Skeletal muscle tissue (tissue), 4 donors: ENCODE measurements around the gene ADARB1. TPM values are rescaled to one million over a fixed set of nuclear protein-coding genes. Genes with fewer than 3 reads are reported as not detected.

Experiments
- H3K27ac ChIP-seq: one replicate; pipeline ENCODE4 v1.7.0; 2013; ENCODE audit warnings: mild to moderate bottlenecking, low read depth, low read length, inconsistent platforms
- H3K27me3 ChIP-seq, 3 donors: one replicate each; pipeline ENCODE4 v1.7.0; 2013; ENCODE audit warnings: low read length in 3 of 3; ENCODE audit not compliant: control insufficient read depth in 3 of 3, insufficient read depth in 3 of 3
- H3K36me3 ChIP-seq, 3 donors: one replicate each; pipeline ENCODE4 v1.7.0; 2013; ENCODE audit warnings: low read length in 3 of 3; ENCODE audit not compliant: control insufficient read depth in 3 of 3, insufficient read depth in 3 of 3
- H3K4me1 ChIP-seq, 3 donors: one replicate each; pipeline ENCODE4 v1.7.0; 2013; ENCODE audit warnings: low read length in 3 of 3, mild to moderate bottlenecking in 3 of 3; ENCODE audit not compliant: control insufficient read depth in 3 of 3, insufficient read depth in 3 of 3
- H3K4me3 ChIP-seq, 3 donors: one replicate each; pipeline ENCODE4 v1.7.0; 2013; ENCODE audit warnings: low read length in 3 of 3
- H3K9ac ChIP-seq, 3 donors: one replicate each; pipeline ENCODE4 v1.7.0; 2013; ENCODE audit warnings: low read length in 3 of 3, mild to moderate bottlenecking in 3 of 3, moderate library complexity in 2 of 3, low read depth in 1 of 3
- H3K9me3 ChIP-seq, 3 donors: one replicate each; pipeline ENCODE4 v1.7.0; 2013; ENCODE audit warnings: low read length in 3 of 3; ENCODE audit not compliant: control insufficient read depth in 3 of 3
- total RNA-seq: library from RNA; depleted of rRNA; stranded (reverse); fragments of >200 nt; gene quantifications from one replicate; pipeline ENCODE4 v1.2.3, GENCODE V29; 2014
- donor health status: Osteomylitis.

Gene ADARB1
- total RNA-seq, 1 donor from 2014 or later = 16.2 TPM

DNA sequence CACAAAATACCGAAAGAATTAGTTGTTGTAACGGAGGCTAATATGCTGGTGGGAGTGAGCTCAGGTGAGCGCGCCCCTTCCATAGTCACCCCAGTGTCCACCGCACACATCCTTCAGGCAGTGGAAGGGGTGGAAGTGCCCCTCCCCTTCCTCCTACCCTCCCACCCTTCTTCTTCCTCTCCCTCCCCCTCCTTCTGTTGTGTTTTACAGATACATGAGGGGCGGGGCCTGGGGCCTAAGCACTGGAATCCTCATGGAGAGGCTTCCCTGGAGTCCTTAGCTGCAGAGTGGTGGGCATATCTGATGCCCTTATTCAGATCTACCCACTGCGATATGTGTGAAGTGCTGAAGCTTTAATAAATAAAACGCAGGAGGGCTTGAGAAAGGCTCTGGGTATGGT, 10.3 kb upstream of the ADARB1 start:
- Histone ChIP-seq H3K4me1 (peaks cover 0 to 5% (median 3%) of the 10 kb centered on the region in 3 donors), H3K9me3 (peaks cover 0 to 6% (median 0%) of the 10 kb centered on the region in 3 donors), H3K36me3 (no peaks in the 10 kb centered on the region), H3K27me3 (no peaks in the 10 kb centered on the region), H3K27ac (no peak overlapping the region), H3K9ac (no peak overlapping the region), H3K4me3 (no peak overlapping the region)

DNA sequence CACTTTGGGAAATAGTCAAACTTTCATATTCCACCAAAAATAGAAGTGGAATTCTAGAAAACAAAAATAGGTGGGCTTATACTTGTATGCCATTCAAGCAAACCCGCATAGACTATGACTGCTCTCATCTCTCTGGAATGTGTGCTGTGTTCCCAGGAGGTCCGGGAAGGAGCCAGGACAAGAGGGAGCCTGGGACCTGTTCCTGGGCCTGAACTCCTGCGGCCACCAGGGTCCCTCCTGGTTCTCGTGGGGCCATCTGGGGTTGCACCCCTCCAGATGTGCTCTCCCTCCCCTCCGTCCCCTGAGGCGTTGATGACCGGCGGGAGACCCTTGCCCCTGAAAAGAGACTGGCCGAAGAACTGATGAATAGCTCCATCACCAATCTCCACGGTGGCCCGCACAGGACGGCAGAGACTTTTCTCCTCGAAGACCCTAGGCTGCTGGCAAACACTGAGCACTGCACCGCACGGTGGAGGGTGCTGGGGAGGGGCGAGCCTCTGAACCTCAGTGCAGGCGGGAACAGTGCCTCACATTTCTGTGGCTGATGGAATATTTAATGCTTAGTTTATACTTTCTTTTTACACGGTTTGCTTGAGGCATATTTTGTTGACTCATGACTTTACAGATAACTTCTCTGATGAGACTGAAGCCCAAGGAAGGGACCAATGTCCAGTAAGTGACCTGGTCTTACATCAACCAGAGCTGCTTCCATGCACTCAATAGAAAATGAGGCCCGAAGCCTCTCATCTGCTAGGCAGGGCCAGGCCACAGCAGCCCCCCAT, 9.6 kb upstream of the ADARB1 start:
- no peak overlapping the region for H3K27ac ChIP-seq
- no peaks in the 10 kb centered on the region for H3K27me3 ChIP-seq
- no peaks in the 10 kb centered on the region for H3K36me3 ChIP-seq
- H3K9me3 ChIP-seq = peaks cover 0 to 6% (median 0%) of the 10 kb centered on the region in 3 donors
- no peak overlapping the region for H3K9ac ChIP-seq
- H3K4me1 ChIP-seq = peaks cover 0 to 8% (median 5%) of the 10 kb centered on the region in 3 donors
- H3K4me3 ChIP-seq = no peak overlapping the region

DNA sequence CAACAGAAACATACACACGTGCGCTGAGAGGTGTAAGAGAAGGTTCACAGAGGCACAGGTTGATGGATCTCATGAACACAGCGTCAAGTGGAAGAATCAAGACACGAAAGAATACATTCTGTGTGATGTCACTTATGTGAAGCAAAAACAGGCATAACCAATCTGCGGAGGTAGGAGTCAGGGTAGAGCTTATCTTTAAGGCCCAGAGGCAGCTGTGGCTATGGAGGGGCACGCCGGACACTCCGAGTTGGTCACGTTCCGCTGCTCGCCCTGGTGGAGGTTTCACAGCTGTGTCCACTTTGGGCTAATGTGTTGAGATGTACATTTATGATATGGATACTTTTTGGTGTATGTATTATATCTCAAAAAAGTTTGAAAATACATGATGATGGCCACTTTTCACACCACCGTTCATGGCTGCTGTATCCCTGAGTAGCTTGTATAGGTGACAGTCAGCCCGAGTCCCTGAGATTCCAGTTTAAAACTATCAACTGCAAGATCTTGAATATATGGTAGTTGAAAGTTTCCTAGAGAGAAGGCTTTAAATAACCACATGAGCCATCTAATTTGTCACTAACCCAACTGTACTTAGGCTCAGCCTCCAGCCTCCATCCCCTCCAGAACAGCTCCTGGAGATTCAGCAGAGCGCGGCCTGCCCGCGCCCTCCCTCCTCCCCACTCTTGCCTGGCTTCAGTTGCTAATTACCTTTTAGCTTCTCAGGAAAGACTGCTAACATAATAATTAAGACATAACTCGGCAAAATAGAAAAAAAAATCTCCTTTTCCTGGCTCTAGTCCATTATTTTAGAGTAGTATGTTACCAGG, 6.7 kb upstream of the ADARB1 start:
- peaks cover 0 to 6% (median 0%) of the 10 kb centered on the region in 3 donors for H3K9me3 ChIP-seq
- no peaks in the 10 kb centered on the region for H3K27me3 ChIP-seq
- H3K9ac ChIP-seq = no peak overlapping the region
- no peak overlapping the region for H3K4me3 ChIP-seq
- H3K36me3 ChIP-seq = no peaks in the 10 kb centered on the region
- peaks cover 7 to 27% (median 16%) of the 10 kb centered on the region in 3 donors for H3K4me1 ChIP-seq
- no peak overlapping the region for H3K27ac ChIP-seq

DNA sequence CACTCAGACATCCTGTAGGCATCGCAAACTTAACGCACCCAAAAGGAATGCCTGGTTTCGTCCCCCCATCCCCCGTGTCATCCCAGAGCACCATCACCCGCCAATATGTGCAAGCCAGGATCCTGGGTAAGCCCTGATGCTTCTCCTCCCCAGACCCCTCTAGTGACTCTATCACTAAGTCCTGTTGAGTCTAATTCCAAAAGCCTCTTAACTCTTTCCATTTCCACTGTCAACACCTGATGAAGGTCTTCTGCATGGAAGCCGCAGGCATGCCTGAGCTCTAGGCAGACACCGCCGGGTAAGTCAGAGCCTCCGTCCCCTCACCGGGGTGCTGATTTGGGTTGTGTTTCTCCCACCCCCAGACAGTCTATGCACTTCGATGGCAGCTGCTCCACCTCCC, 5.3 kb upstream of the ADARB1 start:
- H3K27ac ChIP-seq = no peak overlapping the region

DNA sequence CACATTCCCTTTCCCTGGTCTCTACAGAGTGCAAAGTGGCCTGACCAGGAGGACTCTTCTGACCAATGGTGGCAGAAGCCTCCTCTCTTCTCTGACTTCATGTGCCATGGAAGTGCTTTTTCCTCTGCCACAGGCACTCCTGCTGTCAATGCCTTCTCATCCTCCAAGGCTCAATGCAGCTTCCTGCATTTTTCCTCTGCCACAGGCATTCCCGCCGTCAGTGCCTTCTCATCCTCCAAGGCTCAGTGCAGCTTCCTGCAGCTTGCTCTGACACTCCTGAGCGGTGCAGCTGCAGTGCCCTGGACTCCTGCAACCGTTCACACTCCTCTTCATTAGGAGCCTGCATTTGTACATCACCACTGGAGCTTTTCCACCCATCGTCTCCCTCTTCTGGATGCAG, 4.7 kb upstream of the ADARB1 start:
- Histone ChIP-seq H3K9me3 (no peaks in the 10 kb centered on the region), H3K27ac (no peak overlapping the region), H3K4me1 (peaks cover 11 to 31% (median 17%) of the 10 kb centered on the region in 3 donors), H3K27me3 (no peaks in the 10 kb centered on the region), H3K36me3 (no peaks in the 10 kb centered on the region), H3K4me3 (no peak overlapping the region), H3K9ac (no peak overlapping the region)

More for the DNA sequence above, 5.3 kb upstream of the ADARB1 start:
- Histone ChIP-seq H3K36me3 (no peaks in the 10 kb centered on the region), H3K4me3 (no peak overlapping the region), H3K9ac (no peak overlapping the region), H3K4me1 (peaks cover 11 to 31% (median 19%) of the 10 kb centered on the region in 3 donors), H3K9me3 (no peaks in the 10 kb centered on the region), H3K27me3 (no peaks in the 10 kb centered on the region)

DNA sequence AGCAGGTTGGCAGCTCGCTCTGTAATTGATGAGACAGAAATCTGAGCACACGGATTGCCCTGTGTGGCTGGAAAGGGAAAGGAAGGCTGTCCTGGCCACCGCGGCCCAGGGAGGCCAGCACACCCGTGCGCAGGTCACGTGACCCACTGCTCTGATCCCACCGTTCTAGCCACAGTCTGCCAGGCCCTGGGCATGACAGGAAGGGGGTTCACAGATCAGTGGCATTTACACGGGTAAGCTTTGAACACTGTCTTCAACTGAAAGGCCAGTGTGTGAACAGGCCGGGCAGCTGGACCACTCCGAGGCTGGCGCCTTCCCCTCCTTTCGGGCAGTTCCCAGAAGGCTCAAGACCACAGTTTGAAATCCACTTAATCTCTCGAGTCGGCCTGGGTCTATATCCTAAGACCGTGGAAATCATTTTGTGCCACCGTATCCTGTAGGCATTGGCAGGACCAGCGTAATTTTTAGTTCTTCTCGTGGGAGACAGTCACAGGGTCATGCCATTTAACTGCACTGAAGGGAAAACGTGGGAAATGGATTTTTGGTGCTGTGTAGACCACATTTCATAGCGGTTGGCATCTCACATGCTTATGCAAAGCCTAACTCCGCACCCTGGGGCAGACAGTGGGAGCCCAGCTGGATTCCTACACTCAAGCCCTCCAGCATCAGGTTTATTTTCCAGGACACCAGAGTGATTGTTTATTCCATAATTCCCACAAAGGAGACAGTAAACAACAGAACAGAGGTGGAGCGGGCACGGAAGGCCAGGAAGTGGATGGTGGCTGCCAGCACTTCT, 3.1 kb upstream of the ADARB1 start:
- Histone ChIP-seq H3K27me3 (no peaks in the 10 kb centered on the region), H3K9ac (no peak overlapping the region), H3K4me1 (peaks cover 13 to 38% (median 26%) of the 10 kb centered on the region in 3 donors), H3K4me3 (no peak overlapping the region), H3K9me3 (no peaks in the 10 kb centered on the region), H3K27ac (peak overlapping the region; percentile 15), H3K36me3 (no peaks in the 10 kb centered on the region)

DNA sequence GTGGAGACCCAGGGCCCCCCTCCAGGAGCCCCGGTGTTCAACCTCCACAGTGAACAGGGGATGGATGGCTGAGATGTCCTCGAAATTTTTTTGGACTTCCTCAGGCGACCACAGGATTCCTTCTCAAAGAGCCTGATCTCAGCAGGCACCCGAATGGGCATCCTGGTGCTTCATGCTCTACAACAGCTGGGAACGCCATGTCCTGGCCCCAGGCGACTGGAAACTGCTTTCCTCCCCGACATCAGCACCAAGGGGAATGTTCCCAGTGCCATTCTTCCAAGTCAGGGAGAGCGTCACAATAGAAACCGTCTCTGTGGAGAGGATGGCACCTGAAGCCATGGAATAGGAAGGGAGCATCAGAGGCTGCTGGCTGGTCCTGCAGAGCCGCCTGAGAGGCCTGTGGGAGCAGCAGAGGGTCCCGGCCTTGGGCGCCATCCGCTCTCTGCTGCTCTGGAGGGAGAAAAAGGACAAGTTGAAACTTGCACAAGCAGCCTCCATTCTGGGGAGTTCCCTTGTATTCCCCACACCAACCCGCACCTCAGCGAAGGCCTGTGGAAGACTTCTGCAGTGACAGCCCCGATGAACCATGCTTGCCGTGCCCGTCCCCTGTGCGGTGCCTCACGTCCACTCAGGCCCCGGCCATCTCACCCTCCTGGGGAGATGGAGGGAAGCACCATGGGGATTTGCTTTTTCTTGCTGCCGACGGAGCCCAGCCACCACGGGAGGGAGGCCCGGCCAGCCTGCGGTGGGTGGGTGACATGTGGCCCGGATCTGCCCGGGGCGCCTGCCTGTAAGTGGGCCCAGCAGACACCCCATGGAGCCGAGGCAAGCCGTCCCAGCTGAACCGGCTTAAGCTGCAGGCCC, 2.3 kb upstream of the ADARB1 start:
- Histone ChIP-seq H3K27me3 (no peaks in the 10 kb centered on the region), H3K4me1 (peaks cover 15 to 38% (median 27%) of the 10 kb centered on the region in 3 donors), H3K9me3 (no peaks in the 10 kb centered on the region), H3K4me3 (no peak overlapping the region), H3K36me3 (no peaks in the 10 kb centered on the region), H3K9ac (no peak overlapping the region), H3K27ac (no peak overlapping the region)

DNA sequence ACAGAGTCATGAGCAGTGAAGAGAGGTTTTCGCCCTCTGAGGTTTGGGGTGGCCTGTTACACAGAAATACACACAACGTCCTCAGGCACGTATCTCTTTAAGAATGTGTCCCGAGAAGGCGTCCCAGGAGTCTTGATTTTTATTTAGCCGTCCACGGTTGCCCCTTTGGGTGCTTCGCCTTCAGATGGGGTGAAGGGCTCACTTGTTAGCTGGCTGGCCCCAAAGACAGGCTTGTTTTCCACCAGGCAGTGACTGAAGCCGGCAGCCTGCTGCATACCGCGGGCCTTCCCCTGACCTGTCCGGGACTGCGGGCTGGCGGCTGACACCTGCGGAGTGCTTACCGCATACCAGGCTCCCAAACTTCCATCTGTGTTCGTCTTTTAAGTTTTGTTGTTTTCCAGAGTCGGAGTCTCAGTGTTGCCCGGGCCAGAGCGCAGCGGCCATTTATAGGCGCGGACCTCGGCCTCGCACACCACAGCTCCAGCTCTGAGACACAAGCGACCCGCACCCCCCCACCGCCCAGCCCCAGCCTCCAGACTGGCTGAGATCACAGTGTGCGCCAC, 1.6 kb upstream of the ADARB1 start:
- H3K4me1 ChIP-seq = peaks cover 15 to 34% (median 27%) of the 10 kb centered on the region in 3 donors
- H3K36me3 ChIP-seq = no peaks in the 10 kb centered on the region
- peak overlapping the region in 1 of 3 donors; percentile 76 for H3K9ac ChIP-seq
- peak overlapping the region in 1 of 3 donors; percentile 90 for H3K4me3 ChIP-seq
- no peaks in the 10 kb centered on the region for H3K9me3 ChIP-seq
- no peak overlapping the region for H3K27ac ChIP-seq
- no peaks in the 10 kb centered on the region for H3K27me3 ChIP-seq
